HL-60 (cell line): ENCODE results near the gene CGB1.

Source experiments
- DNase-seq, 2 experiments: peaks; one replicate each; pipeline ENCODE4 v3.0.0-alpha.2; 2010 to 2020; ENCODE audit warnings: low read depth in 1 of 2, low spot score in 1 of 2
- H3K27ac ChIP-seq: fragments of 250-450 bp; sonication (Bioruptor Pico); replicated peaks from 2 replicates; pipeline ENCODE4 v1.5.1; 2020; ENCODE audit warnings: mild to moderate bottlenecking, moderate library complexity
- H3K27me3 ChIP-seq: fragments of 250-450 bp; sonication (Bioruptor Pico); 2 replicates; pipeline ENCODE4 v1.5.1; 2021; ENCODE audit warnings: mild to moderate bottlenecking, moderate library complexity; ENCODE audit not compliant: insufficient read depth, poor library complexity, severe bottlenecking
- H3K4me3 ChIP-seq: replicated peaks from 2 replicates; pipeline ENCODE4 v1.5.1; 2011; ENCODE audit warnings: mild to moderate bottlenecking, control low read depth, low read length; ENCODE audit not compliant: insufficient read depth
- CTCF ChIP-seq: IDR thresholded peaks from one replicate; pipeline ENCODE4 v1.5.1; 2011; ENCODE audit warnings: low read length, control low read depth, inconsistent platforms; ENCODE audit not compliant: insufficient read depth
- GABPA ChIP-seq: IDR thresholded peaks from 2 replicates; pipeline ENCODE4 v1.6.1; 2012; ENCODE audit warnings: low read depth
- POLR2AphosphoS5 ChIP-seq: IDR thresholded peaks from 2 replicates; pipeline ENCODE4 v1.6.1; 2012; ENCODE audit warnings: low read depth
- REST ChIP-seq: IDR thresholded peaks from 2 replicates; pipeline ENCODE4 v1.6.1; 2012; ENCODE audit warnings: low read depth; ENCODE audit not compliant: insufficient replicate concordance
- SPI1 ChIP-seq: IDR thresholded peaks from 2 replicates; pipeline ENCODE4 v1.6.1; 2012; ENCODE audit warnings: low read depth, mild to moderate bottlenecking, borderline replicate concordance

The CGB1 gene

GRCh38 chr19:49069026-49069425 is 32.3 kb upstream of the CGB1 start:
- Histone ChIP-seq H3K27ac (no peak overlapping the region), H3K27me3 (peaks cover 46% of the 10 kb centered on the region), H3K4me3 (no peak overlapping the region)
- TF ChIP-seq SPI1 (no peak), REST (no peak), CTCF (no peak), GABPA (no peak), POLR2AphosphoS5 (no peak)
- DNase-seq: no peak

- no peak for TF ChIP-seq GABPA
- no peak for TF ChIP-seq SPI1
- TF ChIP-seq CTCF: no peak
- TF ChIP-seq REST: no peak
- TF ChIP-seq POLR2AphosphoS5: no peak
- Histone ChIP-seq H3K27me3 (peaks cover 49% of the 10 kb centered on the region), H3K4me3 (no peak overlapping the region), H3K27ac (no peak overlapping the region)
- DNase-seq: no peak
Measured at GRCh38 chr19:49067554-49067953, 30.9 kb upstream of the CGB1 start.

- H3K27ac ChIP-seq: no peak overlapping the region
- H3K4me3 ChIP-seq: no peak overlapping the region
- H3K27me3 ChIP-seq: peaks cover 52% of the 10 kb centered on the region
- DNase-seq: no peak
- TF ChIP-seq POLR2AphosphoS5 (no peak), CTCF (no peak), GABPA (no peak), SPI1 (no peak)
Measured at GRCh38 chr19:49065905-49066512, 29.3 kb upstream of the CGB1 start.
